GM23338 (cell line): ENCODE measurements around the gene GSG1L. TPM values are rescaled to one million over a fixed set of nuclear protein-coding genes. Genes with fewer than 3 reads are reported as not detected.

Experiments
- ATAC-seq: fragments of 200-7000 bp; cut with Tn5 transposase; 3 replicates; pipeline ENCODE4 v1.9.1; 2020
- DNase-seq: peaks from one replicate; pipeline ENCODE4 v3.0.0-alpha.2; 2015; ENCODE audit warnings: low spot score
- H2AFZ ChIP-seq: fragments of 200-600 bp; sonication (generic); 2 replicates; pipeline ENCODE4 v1.8.0; 2016; ENCODE audit warnings: antibody characterized with exemption, mild to moderate bottlenecking, moderate library complexity
- H3F3A ChIP-seq: fragments of 200-600 bp; sonication (generic); replicated peaks from 2 replicates; pipeline ENCODE4 v1.8.0; 2017; ENCODE audit warnings: antibody characterized with exemption, mixed run types, low read depth
- H3K27ac ChIP-seq: fragments of 200-600 bp; sonication (generic); 2 replicates; pipeline ENCODE4 v1.6.1; 2016; ENCODE audit warnings: low read depth
- H3K27me3 ChIP-seq: fragments of 200-600 bp; sonication (generic); 2 replicates; pipeline ENCODE4 v1.8.0; 2016; ENCODE audit warnings: mild to moderate bottlenecking, mixed run types, moderate library complexity; ENCODE audit not compliant: insufficient read depth
- H3K36me3 ChIP-seq: fragments of 200-600 bp; sonication (generic); 2 replicates; pipeline ENCODE4 v1.8.0; 2016; ENCODE audit warnings: mild to moderate bottlenecking; ENCODE audit not compliant: insufficient read depth
- H3K4me1 ChIP-seq: fragments of 200-600 bp; sonication (generic); 2 replicates; pipeline ENCODE4 v1.8.0; 2016; ENCODE audit warnings: mild to moderate bottlenecking, moderate library complexity; ENCODE audit not compliant: insufficient read depth
- H3K4me2 ChIP-seq: fragments of 200-600 bp; sonication (generic); 2 replicates; pipeline ENCODE4 v1.7.1; 2017; ENCODE audit warnings: mixed run types
- H3K4me3 ChIP-seq: fragments of 200-600 bp; sonication (generic); 2 replicates; pipeline ENCODE4 v1.6.1; 2016; ENCODE audit warnings: mixed run types
- H3K79me2 ChIP-seq: fragments of 200-600 bp; sonication (generic); replicated peaks from 2 replicates; pipeline ENCODE4 v1.8.0; 2017; ENCODE audit warnings: mild to moderate bottlenecking; ENCODE audit not compliant: insufficient read depth
- H3K9me2 ChIP-seq: fragments of 200-600 bp; sonication (generic); 2 replicates; pipeline ENCODE4 v1.8.0; 2017; ENCODE audit not compliant: insufficient read depth
- H4K20me1 ChIP-seq: fragments of 200-600 bp; sonication (generic); replicated peaks from 2 replicates; pipeline ENCODE4 v1.8.0; 2017; ENCODE audit warnings: mild to moderate bottlenecking; ENCODE audit not compliant: insufficient read depth
- H3K27ac Mint-ChIP-seq: 2 replicates; pipeline ENCODE4 v1.8.0; 2020; ENCODE audit warnings: inconsistent platforms, mild to moderate bottlenecking, moderate library complexity, mixed read lengths
- H3K27me3 Mint-ChIP-seq: 3 replicates; pipeline ENCODE4 v1.8.0; 2022; ENCODE audit warnings: low read depth, mild to moderate bottlenecking, moderate library complexity, mixed read lengths, inconsistent platforms; ENCODE audit not compliant: insufficient read depth, poor library complexity
- H3K36me3 Mint-ChIP-seq: 3 replicates; pipeline ENCODE4 v1.8.0; 2021; ENCODE audit warnings: low read depth, mild to moderate bottlenecking, inconsistent platforms, moderate library complexity, mixed read lengths
- H3K4me1 Mint-ChIP-seq: 3 replicates; pipeline ENCODE4 v1.8.0; 2020; ENCODE audit warnings: mild to moderate bottlenecking, inconsistent platforms, mixed read lengths
- H3K4me3 Mint-ChIP-seq: 3 replicates; pipeline ENCODE4 v1.8.0; 2021; ENCODE audit warnings: moderate library complexity, mild to moderate bottlenecking, inconsistent platforms, mixed read lengths
- H3K9me3 Mint-ChIP-seq: 3 replicates; pipeline ENCODE4 v1.8.0; 2020; ENCODE audit warnings: moderate library complexity, mild to moderate bottlenecking, inconsistent platforms, mixed read lengths
- CTCF ChIP-seq, 2 experiments: fragments of 200-600 bp in 1 of 2; sonication (generic) in 1 of 2; conservative IDR thresholded peaks; 2 replicates each; pipeline versions ENCODE4 v1.5.1 to v1.6.1; 2016 to 2017; ENCODE audit warnings: antibody characterized with exemption in 2 of 2, low read depth in 2 of 2, mild to moderate bottlenecking in 2 of 2, moderate library complexity in 1 of 2
- EZH2phosphoT487 ChIP-seq: fragments of 200-600 bp; sonication (generic); IDR thresholded peaks from one replicate; pipeline ENCODE4 v1.8.1; 2018; ENCODE audit warnings: antibody characterized with exemption; ENCODE audit not compliant: unreplicated experiment
- REST ChIP-seq: IDR thresholded peaks from one replicate; pipeline ENCODE4 v1.6.1; 2018; ENCODE audit warnings: antibody characterized with exemption; ENCODE audit not compliant: unreplicated experiment
- ZNF114 ChIP-seq: fragments of 250-450 bp; sonication (Bioruptor Pico); IDR thresholded peaks from 2 replicates; pipeline ENCODE4 v1.5.0; 2020; ENCODE audit warnings: mild to moderate bottlenecking, moderate library complexity
- ZNF331 ChIP-seq: fragments of 250-450 bp; sonication (Bioruptor Pico); IDR thresholded peaks from 2 replicates; pipeline ENCODE4 v1.5.0; 2020; ENCODE audit warnings: low read depth, mild to moderate bottlenecking, moderate library complexity
- polyA plus RNA-seq: library from polyadenylated mRNA; unstranded; fragments of >200 nt; fragmentation: Nextera tagmentation; extraction: Ambion mirVana; gene quantifications from 2 replicates; pipeline ENCODE4 v1.2.1, GENCODE V29; 2016
- total RNA-seq: library from RNA; depleted of rRNA; stranded (reverse); fragments of >200 nt; shearing (Covaris generic); gene quantifications from 2 replicates; pipeline ENCODE4 v1.2.3, GENCODE V29; 2014
- TF ChIP-seq, protein P1 (sequence below): fragments of 250-450 bp; sonication (Bioruptor Pico); IDR thresholded peaks from 2 replicates; pipeline ENCODE4 v1.5.0; 2020; ENCODE audit warnings: mild to moderate bottlenecking, moderate library complexity

The GSG1L gene
- total and polyA plus RNA-seq, 2 experiments from 2014 or later: 0.36 to 0.63 TPM

DNA sequence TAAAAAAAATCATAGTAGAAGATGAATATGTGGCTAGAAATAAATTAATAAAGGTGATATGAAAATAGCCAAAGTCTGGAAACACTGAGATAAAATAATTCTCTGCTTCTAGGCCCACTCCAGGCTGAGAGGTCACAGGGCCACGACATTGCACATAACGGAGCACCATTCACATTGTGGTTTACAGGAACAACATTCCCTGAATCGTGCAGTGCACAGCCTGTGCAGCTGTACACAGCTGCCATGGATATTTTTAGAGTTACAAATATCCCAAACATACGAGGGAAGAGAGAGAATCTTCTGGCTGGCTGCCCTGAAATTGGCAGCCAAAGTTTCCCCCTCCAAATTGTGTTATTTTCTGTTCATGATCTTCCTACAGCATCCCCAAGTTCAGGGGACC, 68.8 kb downstream of the GSG1L start:
- Histone ChIP-seq H3K4me2 (no peak overlapping the region), H3K4me1 (no peaks in the 10 kb centered on the region), H3K79me2 (no peaks in the 10 kb centered on the region), H3K4me3 (no peak overlapping the region), H3K27ac (no peak overlapping the region), H2AFZ (no peak overlapping the region), H3K9me2 (0 out of 2 replicates have a peak, but pooled peaks cover 5% of the 10 kb centered on the region), H3K36me3 (peaks cover 9% of the 10 kb centered on the region; the same call in 1 of the 2 replicates), H4K20me1 (no peaks in the 10 kb centered on the region), H3K27me3 (no peaks in the 10 kb centered on the region), H3F3A (no peaks in the 10 kb centered on the region)
- Mint-ChIP-seq H3K4me1 (no peaks in the 10 kb centered on the region), H3K4me3 (no peak overlapping the region), H3K27me3 (no peaks in the 10 kb centered on the region), H3K36me3 (peaks cover 12% of the 10 kb centered on the region; the same call in 2 of the 3 replicates), H3K9me3 (peaks cover 37% of the 10 kb centered on the region), H3K27ac (no peak overlapping the region)
- DNase-seq (no peak), ATAC-seq (no peak)
- TF ChIP-seq REST (no peak), ZNF114 (no peak), EZH2phosphoT487 (no peak), CTCF (conservative IDR thresholded peaks at IDR 0.05; ENCODE audit: low read depth in 2 of 2) (no peak), ZNF331 (CRISPR knock-in tag) (no peak)
- TF ChIP-seq, protein P1, sequence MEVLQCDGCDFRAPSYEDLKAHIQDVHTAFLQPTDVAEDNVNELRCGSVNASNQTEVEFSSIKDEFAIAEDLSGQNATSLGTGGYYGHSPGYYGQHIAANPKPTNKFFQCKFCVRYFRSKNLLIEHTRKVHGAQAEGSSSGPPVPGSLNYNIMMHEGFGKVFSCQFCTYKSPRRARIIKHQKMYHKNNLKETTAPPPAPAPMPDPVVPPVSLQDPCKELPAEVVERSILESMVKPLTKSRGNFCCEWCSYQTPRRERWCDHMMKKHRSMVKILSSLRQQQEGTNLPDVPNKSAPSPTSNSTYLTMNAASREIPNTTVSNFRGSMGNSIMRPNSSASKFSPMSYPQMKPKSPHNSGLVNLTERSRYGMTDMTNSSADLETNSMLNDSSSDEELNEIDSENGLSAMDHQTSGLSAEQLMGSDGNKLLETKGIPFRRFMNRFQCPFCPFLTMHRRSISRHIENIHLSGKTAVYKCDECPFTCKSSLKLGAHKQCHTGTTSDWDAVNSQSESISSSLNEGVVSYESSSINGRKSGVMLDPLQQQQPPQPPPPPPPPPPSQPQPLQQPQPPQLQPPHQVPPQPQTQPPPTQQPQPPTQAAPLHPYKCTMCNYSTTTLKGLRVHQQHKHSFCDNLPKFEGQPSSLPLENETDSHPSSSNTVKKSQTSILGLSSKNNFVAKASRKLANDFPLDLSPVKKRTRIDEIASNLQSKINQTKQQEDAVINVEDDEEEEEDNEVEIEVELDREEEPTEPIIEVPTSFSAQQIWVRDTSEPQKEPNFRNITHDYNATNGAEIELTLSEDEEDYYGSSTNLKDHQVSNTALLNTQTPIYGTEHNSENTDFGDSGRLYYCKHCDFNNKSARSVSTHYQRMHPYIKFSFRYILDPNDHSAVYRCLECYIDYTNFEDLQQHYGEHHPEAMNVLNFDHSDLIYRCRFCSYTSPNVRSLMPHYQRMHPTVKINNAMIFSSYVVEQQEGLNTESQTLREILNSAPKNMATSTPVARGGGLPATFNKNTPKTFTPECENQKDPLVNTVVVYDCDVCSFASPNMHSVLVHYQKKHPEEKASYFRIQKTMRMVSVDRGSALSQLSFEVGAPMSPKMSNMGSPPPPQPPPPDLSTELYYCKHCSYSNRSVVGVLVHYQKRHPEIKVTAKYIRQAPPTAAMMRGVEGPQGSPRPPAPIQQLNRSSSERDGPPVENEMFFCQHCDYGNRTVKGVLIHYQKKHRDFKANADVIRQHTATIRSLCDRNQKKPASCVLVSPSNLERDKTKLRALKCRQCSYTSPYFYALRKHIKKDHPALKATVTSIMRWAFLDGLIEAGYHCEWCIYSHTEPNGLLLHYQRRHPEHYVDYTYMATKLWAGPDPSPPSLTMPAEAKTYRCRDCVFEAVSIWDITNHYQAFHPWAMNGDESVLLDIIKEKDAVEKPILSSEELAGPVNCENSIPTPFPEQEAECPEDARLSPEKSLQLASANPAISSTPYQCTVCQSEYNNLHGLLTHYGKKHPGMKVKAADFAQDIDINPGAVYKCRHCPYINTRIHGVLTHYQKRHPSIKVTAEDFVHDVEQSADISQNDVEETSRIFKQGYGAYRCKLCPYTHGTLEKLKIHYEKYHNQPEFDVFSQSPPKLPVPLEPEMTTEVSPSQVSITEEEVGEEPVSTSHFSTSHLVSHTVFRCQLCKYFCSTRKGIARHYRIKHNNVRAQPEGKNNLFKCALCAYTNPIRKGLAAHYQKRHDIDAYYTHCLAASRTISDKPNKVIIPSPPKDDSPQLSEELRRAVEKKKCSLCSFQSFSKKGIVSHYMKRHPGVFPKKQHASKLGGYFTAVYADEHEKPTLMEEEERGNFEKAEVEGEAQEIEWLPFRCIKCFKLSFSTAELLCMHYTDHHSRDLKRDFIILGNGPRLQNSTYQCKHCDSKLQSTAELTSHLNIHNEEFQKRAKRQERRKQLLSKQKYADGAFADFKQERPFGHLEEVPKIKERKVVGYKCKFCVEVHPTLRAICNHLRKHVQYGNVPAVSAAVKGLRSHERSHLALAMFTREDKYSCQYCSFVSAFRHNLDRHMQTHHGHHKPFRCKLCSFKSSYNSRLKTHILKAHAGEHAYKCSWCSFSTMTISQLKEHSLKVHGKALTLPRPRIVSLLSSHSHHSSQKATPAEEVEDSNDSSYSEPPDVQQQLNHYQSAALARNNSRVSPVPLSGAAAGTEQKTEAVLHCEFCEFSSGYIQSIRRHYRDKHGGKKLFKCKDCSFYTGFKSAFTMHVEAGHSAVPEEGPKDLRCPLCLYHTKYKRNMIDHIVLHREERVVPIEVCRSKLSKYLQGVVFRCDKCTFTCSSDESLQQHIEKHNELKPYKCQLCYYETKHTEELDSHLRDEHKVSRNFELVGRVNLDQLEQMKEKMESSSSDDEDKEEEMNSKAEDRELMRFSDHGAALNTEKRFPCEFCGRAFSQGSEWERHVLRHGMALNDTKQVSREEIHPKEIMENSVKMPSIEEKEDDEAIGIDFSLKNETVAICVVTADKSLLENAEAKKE (CRISPR knock-in tag): no peak
